PFSK-1 (cell line): ENCODE data around the gene NRXN3.

Experiments
- FOXP2 ChIP-seq: optimal IDR thresholded peaks from 2 replicates; pipeline ENCODE3; 2011; ENCODE audit warnings: borderline replicate concordance, control low read depth, inconsistent platforms; ENCODE audit not compliant: insufficient read depth; ENCODE audit errors: extremely low read length, extremely low read depth
- POLR2AphosphoS5 ChIP-seq: IDR thresholded peaks from 2 replicates; pipeline ENCODE4 v1.6.1; 2012; ENCODE audit warnings: low read depth, mild to moderate bottlenecking, control low read depth, low read length, moderate library complexity
- REST ChIP-seq, 2 experiments: IDR thresholded peaks; 2 replicates each; pipeline versions ENCODE4 v1.6.1 to v1.8.0; 2011 to 2012; ENCODE audit warnings: low read depth in 2 of 2, low read length in 2 of 2, control low read depth in 1 of 2, inconsistent platforms in 1 of 2, mild to moderate bottlenecking in 1 of 2, moderate library complexity in 1 of 2; ENCODE audit not compliant: insufficient read depth in 1 of 2
- SIN3A ChIP-seq: IDR thresholded peaks from 2 replicates; pipeline ENCODE4 v1.6.1; 2012; ENCODE audit warnings: mild to moderate bottlenecking, low read length, moderate library complexity, borderline replicate concordance; ENCODE audit not compliant: insufficient read depth
- TAF1 ChIP-seq: IDR thresholded peaks from 2 replicates; pipeline ENCODE4 v1.6.1; 2012; ENCODE audit warnings: low read length, control low read depth, borderline replicate concordance; ENCODE audit not compliant: insufficient read depth

The NRXN3 gene

GRCh38 chr14:79298373-79298772 is 1128.2 kb downstream of the NRXN3 start:
- TF ChIP-seq FOXP2 = no peak
- TF ChIP-seq TAF1 = no peak
- no peak for TF ChIP-seq SIN3A
- no peak for TF ChIP-seq REST (IDR thresholded peaks at IDR 0.05; ENCODE audit: insufficient read depth in 1 of 2, low read depth in 2 of 2, low read length in 2 of 2)
- no peak for TF ChIP-seq POLR2AphosphoS5

- TF ChIP-seq SIN3A (no peak), TAF1 (no peak), REST (IDR thresholded peaks at IDR 0.05; ENCODE audit: insufficient read depth in 1 of 2, low read depth in 2 of 2, low read length in 2 of 2) (no peak), FOXP2 (no peak), POLR2AphosphoS5 (no peak)
Observed at GRCh38 chr14:79299162-79299561, 1129.0 kb downstream of the NRXN3 start.

- TF ChIP-seq REST (IDR thresholded peaks at IDR 0.05; ENCODE audit: insufficient read depth in 1 of 2, low read depth in 2 of 2, low read length in 2 of 2) (no peak), POLR2AphosphoS5 (no peak), FOXP2 (no peak), SIN3A (no peak), TAF1 (no peak)
Observed at GRCh38 chr14:79304279-79304678, 1134.1 kb downstream of the NRXN3 start.

- TF ChIP-seq TAF1 (no peak), REST (IDR thresholded peaks at IDR 0.05; ENCODE audit: insufficient read depth in 1 of 2, low read depth in 2 of 2, low read length in 2 of 2) (no peak), POLR2AphosphoS5 (no peak), FOXP2 (no peak), SIN3A (no peak)
Observed at GRCh38 chr14:79306546-79306945, 1136.4 kb downstream of the NRXN3 start.

GRCh38 chr14:79318371-79318770 is 1148.2 kb downstream of the NRXN3 start:
- TF ChIP-seq REST (IDR thresholded peaks at IDR 0.05; ENCODE audit: insufficient read depth in 1 of 2, low read depth in 2 of 2, low read length in 2 of 2) (no peak), FOXP2 (no peak)
